ENCODE results near the gene PTK7.
"Not testable (repeated sequence)": the region's sequence is repeated elsewhere in the genome, so short reads cannot be mapped to it uniquely, and the experiment has no call there.

Gene PTK7

DNA sequence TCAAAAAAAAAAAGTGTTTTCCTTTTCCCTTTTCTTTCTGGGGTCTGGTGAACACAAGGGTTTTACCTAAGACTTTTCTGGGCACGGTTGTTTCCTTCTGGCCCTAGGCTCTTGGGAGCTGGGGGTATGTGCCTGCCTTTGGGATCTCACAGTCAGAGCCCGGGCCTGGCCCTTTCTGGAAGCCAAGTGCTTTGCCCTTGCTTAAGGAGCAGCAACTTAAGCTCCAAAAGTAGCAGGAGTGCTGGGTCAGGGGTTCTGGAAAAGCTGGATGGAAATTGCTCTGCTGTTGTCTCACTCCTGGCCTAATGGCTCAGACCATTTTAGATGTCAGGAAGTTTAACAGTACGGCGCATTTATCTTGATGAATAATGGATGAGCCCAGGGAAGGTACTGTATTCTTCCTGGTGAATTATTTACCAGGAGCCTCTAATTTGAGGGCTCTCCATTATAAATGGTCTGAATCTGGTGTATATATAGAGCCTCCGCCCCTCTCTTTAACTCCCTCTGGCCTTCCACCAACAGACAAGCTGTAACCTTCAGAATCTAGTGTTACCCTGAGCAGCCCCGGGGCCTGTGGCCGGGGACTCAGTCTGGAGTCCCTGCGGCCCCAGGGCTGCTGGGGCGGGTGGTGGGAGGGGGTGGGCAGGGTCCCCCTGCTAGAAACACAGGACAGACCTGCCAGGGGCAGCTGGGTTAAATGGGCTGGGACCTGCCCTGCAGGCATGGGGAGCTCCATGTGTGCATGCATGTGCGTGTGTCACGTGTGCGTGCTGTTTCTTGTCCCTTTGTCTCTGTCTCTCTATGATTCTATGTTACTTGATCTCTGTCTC is 37.5 kb downstream of the PTK7 start:
- Histone ChIP-seq H3K9ac (ENCODE audit: low read length) (no peak overlapping the region), H3K9me3 (ENCODE audit: insufficient read depth, low read length) (no peaks in the 10 kb centered on the region), H3K79me2 (ENCODE audit: low read length) (no peaks in the 10 kb centered on the region), H3K4me3 (ENCODE audit: low read length) (no peak overlapping the region), H3K27me3 (ENCODE audit: low read depth, low read length) (no peaks in the 10 kb centered on the region), H4K20me1 (ENCODE audit: insufficient read depth, low read length) (no peaks in the 10 kb centered on the region), H3K27ac (ENCODE audit: low read length) (no peak overlapping the region), H3K36me3 (replicated peaks; ENCODE audit: low read depth, low read length) (no peaks in the 10 kb centered on the region), H3K4me2 (ENCODE audit: low read length) (no peak overlapping the region), H2AFZ (ENCODE audit: low read depth, low read length) (no peak overlapping the region), H3K4me1 (ENCODE audit: low read length) (no peaks in the 10 kb centered on the region)
- no peak for TF ChIP-seq EZH2phosphoT487 (IDR thresholded peaks at IDR 0.05; ENCODE audit: low read depth)
- TF ChIP-seq, protein P1, sequence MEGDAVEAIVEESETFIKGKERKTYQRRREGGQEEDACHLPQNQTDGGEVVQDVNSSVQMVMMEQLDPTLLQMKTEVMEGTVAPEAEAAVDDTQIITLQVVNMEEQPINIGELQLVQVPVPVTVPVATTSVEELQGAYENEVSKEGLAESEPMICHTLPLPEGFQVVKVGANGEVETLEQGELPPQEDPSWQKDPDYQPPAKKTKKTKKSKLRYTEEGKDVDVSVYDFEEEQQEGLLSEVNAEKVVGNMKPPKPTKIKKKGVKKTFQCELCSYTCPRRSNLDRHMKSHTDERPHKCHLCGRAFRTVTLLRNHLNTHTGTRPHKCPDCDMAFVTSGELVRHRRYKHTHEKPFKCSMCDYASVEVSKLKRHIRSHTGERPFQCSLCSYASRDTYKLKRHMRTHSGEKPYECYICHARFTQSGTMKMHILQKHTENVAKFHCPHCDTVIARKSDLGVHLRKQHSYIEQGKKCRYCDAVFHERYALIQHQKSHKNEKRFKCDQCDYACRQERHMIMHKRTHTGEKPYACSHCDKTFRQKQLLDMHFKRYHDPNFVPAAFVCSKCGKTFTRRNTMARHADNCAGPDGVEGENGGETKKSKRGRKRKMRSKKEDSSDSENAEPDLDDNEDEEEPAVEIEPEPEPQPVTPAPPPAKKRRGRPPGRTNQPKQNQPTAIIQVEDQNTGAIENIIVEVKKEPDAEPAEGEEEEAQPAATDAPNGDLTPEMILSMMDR (IDR thresholded peaks at IDR 0.05; ENCODE audit: low read depth, low read length): no peak

DNA sequence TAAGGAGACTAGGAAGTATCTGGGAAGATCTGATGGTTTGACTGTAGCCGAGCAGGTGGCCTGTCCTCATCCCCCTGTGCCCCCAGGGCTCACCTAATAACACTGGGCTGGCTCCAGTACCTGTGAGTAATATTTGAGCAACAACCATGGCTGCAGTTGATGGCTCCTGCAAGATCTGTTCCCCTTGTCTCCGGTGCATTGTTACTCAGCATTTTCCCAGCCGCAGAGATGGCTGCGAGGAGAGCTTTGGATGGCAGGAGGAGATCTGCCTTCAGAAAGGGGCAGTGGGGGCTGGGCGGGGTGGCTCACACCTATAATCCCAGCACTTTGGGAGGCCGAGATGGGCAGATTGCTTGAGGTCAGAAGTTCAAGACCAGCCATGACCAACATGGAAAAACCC is 39.3 kb downstream of the PTK7 start:
- Histone ChIP-seq H3K9ac (ENCODE audit: low read length) (no peak overlapping the region), H3K36me3 (replicated peaks; ENCODE audit: low read depth, low read length) (no peaks in the 10 kb centered on the region), H3K4me3 (ENCODE audit: low read length) (no peak overlapping the region), H4K20me1 (ENCODE audit: insufficient read depth, low read length) (no peaks in the 10 kb centered on the region), H3K4me1 (ENCODE audit: low read length) (no peaks in the 10 kb centered on the region), H2AFZ (ENCODE audit: low read depth, low read length) (no peak overlapping the region), H3K79me2 (ENCODE audit: low read length) (no peaks in the 10 kb centered on the region), H3K27me3 (ENCODE audit: low read depth, low read length) (peaks cover 9% of the 10 kb centered on the region; the same call in 1 of the 2 replicates), H3K27ac (ENCODE audit: low read length) (no peak overlapping the region), H3K4me2 (ENCODE audit: low read length) (no peak overlapping the region), H3K9me3 (ENCODE audit: insufficient read depth, low read length) (no peaks in the 10 kb centered on the region)
- no peak for TF ChIP-seq EZH2phosphoT487 (IDR thresholded peaks at IDR 0.05; ENCODE audit: low read depth)
- TF ChIP-seq, protein P1 (IDR thresholded peaks at IDR 0.05; ENCODE audit: low read depth, low read length): no peak

DNA sequence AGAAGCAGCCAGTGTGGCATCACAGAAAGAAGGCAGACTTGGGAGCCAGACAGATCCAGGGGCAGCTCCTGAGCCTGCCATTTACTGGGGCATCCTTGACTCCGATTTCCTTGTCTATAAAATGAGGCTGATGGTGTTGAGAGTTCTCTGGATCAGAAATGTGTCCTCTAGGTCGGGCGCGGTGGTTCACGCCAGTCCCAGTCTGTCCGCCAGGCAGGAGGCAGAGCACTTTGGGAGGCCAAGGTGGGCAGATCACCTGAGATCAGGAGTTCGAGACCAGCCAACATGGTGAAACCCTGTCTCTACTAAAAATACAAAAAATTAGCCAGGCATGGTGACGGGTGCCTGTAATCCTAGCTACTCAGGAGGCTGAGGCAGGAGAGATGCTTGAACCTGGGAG is 41.4 kb downstream of the PTK7 start:
- not testable (repeated sequence) for H3K27me3 ChIP-seq (ENCODE audit: low read depth, low read length); H3K36me3 ChIP-seq (replicated peaks; ENCODE audit: low read depth, low read length); H4K20me1 ChIP-seq (ENCODE audit: insufficient read depth, low read length); H3K9me3 ChIP-seq (ENCODE audit: insufficient read depth, low read length); H3K9ac ChIP-seq (ENCODE audit: low read length); H3K79me2 ChIP-seq (ENCODE audit: low read length); H3K4me3 ChIP-seq (ENCODE audit: low read length); H3K4me1 ChIP-seq (ENCODE audit: low read length); H3K4me2 ChIP-seq (ENCODE audit: low read length); H2AFZ ChIP-seq (ENCODE audit: low read depth, low read length); H3K27ac ChIP-seq (ENCODE audit: low read length)

DNA sequence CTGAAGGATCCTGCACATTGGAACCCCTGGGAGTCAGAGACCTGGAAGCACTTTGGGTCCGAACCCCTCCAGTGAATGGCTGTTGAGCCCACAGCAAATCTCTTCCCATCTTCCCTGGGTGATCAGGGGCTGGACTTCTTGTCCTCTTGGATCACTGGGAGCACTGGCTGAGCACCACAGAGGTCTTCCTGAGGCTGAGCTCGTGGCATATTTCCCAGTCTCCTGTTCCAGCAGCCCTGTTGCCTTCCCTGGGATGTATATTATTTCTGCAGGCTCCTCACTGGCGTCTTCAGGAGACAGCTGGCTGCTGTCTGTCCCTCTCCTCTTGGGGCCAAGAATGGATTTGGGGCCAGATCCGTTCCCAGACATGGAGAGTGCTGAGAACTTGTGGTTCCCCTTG is 43.4 kb downstream of the PTK7 start:
- no peak overlapping the region for H3K27ac ChIP-seq (ENCODE audit: low read length)
- no peaks in the 10 kb centered on the region for H3K36me3 ChIP-seq (replicated peaks; ENCODE audit: low read depth, low read length)
- H3K79me2 ChIP-seq (ENCODE audit: low read length): no peaks in the 10 kb centered on the region
- no peaks in the 10 kb centered on the region for H3K9me3 ChIP-seq (ENCODE audit: insufficient read depth, low read length)
- H3K4me1 ChIP-seq (ENCODE audit: low read length): no peaks in the 10 kb centered on the region
- no peak overlapping the region for H3K9ac ChIP-seq (ENCODE audit: low read length)
- H3K4me2 ChIP-seq (ENCODE audit: low read length): no peak overlapping the region
- no peak overlapping the region for H3K4me3 ChIP-seq (ENCODE audit: low read length)
- no peak for TF ChIP-seq EZH2phosphoT487 (IDR thresholded peaks at IDR 0.05; ENCODE audit: low read depth)
- TF ChIP-seq, protein P1 (IDR thresholded peaks at IDR 0.05; ENCODE audit: low read depth, low read length): no peak
- no peaks in the 10 kb centered on the region for H4K20me1 ChIP-seq (ENCODE audit: insufficient read depth, low read length)
- peaks cover 9% of the 10 kb centered on the region; the same call in 1 of the 2 replicates for H3K27me3 ChIP-seq (ENCODE audit: low read depth, low read length)
- no peak overlapping the region for H2AFZ ChIP-seq (ENCODE audit: low read depth, low read length)
